ENCODE data around the gene STPG4.

The STPG4 gene

DNA sequence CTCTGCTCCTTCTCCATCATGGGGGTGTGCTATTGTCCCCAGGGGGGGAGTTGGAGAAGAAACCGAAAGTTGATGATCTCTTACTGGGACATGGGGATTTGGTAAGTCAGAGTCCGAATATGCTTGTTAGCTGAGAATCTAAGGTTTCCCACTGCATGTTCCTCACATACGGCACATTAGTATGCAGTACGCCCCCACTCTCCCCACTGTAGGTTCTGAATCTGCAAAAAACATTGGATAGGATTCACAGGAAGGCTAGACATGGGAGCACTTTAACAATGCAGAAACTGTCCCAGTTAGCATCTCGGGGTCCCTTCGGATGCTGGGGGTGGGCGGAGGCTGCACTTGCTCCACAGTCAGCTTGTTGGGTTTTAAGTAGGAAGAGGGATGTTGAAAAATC, 102.3 kb downstream of the STPG4 start:
- no peak for DNase-seq (ENCODE audit: low read depth)

DNA sequence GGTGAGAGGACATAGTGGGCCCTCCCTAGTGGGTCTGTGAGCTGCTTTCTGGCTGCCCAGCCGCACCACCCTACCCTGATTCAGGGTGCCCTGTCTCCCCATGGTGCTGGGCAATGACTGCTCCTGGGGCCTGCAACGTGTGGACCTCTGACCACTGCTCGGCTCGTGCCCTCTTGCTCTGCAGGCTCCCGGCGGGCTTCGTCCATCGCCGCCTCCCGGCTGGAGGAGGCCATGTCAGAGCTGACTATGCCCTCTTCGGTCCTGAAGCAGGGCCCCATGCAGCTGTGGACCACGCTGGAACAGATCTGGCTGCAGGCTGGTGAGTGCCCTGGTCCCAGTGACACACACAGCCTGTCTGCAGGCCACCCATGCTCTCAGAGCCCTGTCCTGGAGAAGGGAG, 103.5 kb downstream of the STPG4 start:
- no peak for DNase-seq (ENCODE audit: low read depth)

- DNase-seq (ENCODE audit: low read depth) = no peak
Measured at GRCh38 chr2:47050762-47051161, 104.3 kb downstream of the STPG4 start.

- no peak for DNase-seq (ENCODE audit: low read depth)
Measured at GRCh38 chr2:47050021-47050760, 104.9 kb downstream of the STPG4 start.

- DNase-seq (ENCODE audit: low read depth) = no peak
Measured at GRCh38 chr2:47049502-47049901, 105.6 kb downstream of the STPG4 start.

- no peak for DNase-seq (ENCODE audit: low read depth)
Measured at GRCh38 chr2:47048801-47049480, 106.2 kb downstream of the STPG4 start.

DNA sequence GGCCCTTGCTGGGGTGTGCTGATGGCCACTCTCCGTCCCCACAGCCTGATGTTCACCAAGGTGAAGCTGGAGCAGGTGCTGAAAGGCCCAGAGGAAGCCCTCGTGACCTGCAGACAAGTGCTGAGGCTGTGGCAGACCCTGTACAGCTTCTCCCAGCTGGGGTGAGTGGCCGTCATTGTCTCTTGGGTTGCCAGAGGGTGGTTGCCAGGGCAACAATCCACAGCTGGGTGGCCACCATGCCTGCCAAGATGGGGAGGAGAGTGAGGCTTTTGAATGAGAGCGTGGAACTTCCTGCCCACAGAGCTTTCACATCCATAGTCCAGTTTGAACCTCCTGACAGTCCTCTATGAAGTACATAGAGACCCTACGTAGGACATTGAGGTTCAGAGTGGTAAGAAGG, 108.8 kb downstream of the STPG4 start:
- no peak for DNase-seq (ENCODE audit: low read depth)

DNA sequence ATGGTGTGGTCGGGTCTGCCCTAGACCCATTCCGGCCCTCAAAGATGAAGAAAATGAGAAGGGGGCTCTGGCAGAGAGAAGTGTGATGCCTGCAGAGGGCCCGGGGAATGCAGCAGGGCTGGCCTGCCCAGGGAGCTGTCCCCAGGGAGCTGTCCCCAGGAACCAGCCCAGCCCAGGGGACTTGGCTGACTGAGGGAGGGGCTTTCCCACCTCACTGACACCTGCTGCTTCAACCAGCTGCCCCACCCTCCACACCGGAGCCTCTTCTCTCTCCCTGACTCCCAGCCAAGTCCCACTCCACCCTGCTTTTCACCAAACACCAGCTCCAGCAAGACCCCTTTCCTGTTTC, 111.2 kb downstream of the STPG4 start:
- no peak for DNase-seq (ENCODE audit: low read depth)

DNA sequence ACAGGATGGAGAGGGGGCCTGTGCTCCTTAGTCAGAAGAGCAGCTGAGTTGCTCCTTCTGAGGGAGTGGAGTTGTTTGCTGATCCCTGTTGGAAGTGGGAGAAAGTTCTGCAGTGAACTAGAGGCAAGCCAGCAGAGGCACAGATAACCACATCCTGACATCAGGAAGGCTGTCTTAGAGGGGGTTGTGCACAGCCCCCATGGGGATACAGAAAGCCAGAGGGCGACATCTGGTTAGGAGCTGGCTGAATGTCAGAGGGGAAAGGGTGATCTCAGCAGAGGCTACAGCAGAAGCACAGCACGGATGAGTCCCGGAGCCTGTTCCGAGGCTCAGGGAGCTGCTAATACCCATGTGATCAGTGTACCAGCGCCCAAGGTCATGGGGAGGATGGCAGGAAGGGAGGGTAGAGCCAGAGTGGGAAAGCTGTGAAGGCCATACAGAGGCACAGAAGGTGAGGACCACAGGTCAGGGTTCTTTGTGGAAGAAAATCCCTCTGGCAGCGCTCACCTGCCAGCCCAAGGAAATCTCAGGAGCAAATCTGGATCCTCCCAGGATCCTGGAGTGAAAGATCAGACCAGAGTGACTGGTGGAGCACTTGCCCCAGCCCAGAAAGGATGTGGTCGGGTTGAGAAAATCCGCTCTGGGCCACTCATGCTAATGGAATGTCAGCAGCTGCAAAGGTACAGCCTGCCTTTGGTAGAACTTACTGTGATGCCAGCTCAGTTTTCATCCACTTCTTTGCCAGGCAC, 111.8 kb downstream of the STPG4 start:
- DNase-seq (ENCODE audit: low read depth) = peak; percentile 87

DNA sequence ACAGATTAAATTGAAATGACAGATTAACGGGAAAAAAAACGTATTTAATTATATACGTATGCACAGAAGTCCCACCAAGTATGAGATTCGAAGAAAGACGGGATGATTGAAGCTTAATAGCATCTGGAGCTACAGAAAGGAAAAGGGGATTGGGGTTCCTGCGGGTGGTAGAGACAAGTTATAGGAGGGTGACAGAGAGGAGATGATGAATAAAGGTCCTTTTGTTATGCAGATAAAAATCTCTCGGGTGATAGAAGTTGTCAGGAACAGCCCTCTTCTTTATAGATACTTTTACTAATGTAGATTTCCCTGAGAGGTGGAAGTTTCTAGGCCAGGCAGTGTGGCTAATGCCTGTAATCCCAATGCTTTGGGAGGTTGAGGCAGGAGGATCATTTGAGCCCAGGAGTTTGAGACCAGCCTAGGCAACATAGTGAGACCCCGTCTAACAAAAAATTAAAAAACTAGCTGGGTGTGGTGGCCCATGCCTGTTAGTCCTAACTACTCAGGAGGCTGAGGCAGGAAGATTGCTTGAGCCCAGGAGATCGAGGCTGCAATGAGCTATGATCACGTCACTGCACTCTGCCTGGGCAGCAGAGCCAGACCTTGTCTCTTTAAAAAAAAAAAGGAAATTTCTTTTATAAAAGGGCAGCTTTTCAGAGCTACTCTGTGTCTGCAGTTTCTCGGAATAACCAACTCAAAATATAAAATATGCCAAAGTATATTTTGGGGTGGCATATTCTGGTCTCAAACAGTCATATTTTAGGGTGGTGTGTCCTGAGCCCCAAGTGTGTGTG, 113.0 kb downstream of the STPG4 start:
- DNase-seq (ENCODE audit: low read depth) = no peak

- DNase-seq (ENCODE audit: low read depth) = no peak
Measured at GRCh38 chr2:47041063-47041462, 114.0 kb downstream of the STPG4 start.

GRCh38 chr2:47040651-47041050, 114.5 kb downstream of the STPG4 start:
- DNase-seq (ENCODE audit: low read depth) = no peak

DNA sequence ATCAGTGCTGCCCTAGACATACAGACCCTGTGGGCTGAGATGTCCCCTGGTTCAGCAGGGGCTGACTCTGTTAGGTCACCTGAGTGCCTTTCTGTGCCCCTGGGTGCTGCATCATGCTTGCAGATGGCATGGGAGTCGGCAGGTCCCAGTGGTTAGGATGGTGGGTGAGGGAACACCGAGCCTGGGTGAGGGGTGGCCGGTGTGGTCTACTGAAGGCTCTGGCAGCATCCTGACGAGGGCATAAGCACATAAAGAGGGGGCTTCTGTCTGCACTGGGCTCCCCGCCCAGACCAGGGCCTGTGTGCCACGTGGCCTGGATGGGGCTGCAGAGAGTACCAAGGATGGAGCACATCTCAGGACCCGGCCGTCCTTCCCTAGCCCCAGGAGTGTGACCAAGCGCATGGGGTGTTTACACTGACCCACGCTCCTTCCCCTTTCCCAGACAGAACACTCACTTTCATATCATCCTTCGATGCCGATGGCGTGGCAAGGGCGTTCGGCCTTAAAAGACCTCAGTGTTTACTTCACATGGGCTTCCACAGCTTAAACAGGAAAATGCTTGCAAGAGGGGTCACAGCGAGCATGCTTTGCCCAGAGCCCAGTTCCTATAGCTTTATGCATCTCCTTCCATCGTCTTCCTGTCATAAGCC, 115.1 kb downstream of the STPG4 start:
- DNase-seq (ENCODE audit: low read depth) = no peak

DNA sequence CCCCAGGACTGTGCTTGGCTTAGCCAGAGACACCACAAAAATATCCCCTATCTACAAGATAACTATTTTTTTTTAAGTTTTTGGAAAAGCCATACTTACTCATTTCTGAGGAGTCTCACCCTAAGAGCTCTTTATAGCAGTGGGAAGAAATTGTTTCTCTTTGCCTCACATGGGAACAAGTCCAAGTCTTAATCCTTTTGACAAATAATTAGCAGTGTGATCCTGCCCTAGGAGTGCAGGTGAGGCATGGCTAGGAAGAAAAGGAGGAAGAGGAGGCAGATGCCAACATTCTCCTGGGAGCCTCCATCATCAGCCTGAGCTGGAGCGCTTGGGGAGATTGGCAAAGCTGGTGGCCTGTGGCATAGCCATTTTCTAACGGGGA, 115.6 kb downstream of the STPG4 start:
- no peak for DNase-seq (ENCODE audit: low read depth)

DNA sequence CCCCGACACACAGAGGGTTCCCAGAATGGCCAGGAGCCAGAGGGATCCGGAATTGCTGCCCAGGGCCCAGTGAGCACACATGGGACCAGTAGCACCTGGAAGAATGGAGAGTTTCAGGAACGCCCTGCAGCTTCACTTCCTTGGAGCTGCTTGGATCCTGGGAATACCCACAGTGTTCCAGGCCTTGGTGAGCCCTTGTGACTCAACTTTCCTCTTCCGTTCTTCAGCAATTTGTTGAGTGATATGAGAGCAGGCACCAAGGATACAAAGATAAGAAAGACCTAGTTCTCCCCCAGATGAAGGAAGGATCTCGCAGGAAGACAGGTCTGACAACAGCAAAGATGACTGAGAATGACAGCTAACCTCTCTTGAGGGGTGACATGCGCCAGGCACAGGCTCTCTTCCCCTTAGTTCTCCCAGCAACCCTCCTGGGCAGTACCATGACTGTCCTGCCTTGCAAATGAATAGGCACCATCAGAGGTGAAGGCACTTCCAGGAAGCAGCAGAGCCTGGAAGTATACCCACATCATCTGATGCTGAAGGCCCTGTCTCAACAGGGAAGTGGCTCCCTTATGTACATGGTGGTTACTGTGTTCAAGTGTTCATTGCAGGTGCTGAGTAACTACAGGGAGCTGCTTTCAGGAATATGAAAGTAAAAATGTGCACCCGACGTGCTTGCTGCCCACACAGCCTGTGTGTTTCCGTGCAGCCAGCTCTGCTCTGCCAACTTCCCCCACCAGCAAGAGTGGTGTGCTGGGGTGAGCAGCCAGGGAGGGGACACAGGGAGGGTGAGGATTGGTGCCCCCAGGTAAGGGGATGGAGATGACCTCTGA, 116.2 kb downstream of the STPG4 start:
- no peak for DNase-seq (ENCODE audit: low read depth)

GRCh38 chr2:47037678-47038077, 117.4 kb downstream of the STPG4 start:
- no peak for DNase-seq (ENCODE audit: low read depth)

Measured in GM04503 (cell line).